Measurements from ENCODE around the gene NAPSA.
"Not testable (repeated sequence)": the region's sequence is repeated elsewhere in the genome, so short reads cannot be mapped to it uniquely, and the experiment has no call there.

NAPSA gene

GRCh38 chr19:50329926-50330294 lies 35.5 kb downstream of the NAPSA start:
- DNase-seq = not testable (repeated sequence)

DNA sequence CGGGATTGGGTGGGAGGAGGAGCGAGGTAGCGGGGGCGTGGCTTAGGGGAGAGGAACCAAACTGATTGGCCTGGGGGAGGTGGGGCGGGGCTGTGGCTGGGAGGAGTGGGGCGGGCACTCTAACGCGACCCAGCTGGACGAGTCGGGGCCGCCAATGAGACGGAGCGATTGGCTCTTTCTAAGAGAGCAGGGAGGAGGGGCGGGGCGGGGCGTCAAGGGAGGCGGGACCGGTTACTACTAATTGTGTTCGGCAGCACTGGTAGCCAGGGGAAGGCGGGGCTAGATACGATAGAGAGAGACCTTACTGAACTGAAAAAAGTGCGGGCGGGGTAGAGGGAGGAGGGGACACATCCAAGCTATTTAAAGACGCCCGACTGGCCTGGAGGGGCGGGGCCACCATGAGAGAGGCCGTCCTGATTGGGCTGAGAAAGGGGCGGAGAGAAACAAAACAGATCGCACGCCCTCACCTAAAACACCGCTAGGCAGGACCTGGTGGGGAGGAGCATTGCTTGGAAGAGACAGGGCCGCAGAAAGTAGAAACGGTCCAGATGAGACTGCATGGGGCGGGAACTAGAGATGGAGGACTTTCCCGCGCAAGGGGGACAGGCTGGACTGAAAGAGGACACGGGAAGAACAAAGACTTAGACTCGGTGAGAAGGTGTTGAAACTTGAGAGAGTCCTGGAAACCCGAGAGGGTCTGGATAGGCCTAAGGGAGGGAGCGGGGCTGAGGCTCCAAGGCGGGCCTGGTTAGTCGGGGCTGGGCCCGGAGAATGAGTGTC lies 36.1 kb downstream of the NAPSA start, which contains the start of gene KCNC3:
TSS of gene KCNC3 (minus strand) at position 232 of the 780 bp plus-strand sequence. CDS start 295 bp downstream, outside the sequence.
- peak; percentile 89 for DNase-seq

DNA sequence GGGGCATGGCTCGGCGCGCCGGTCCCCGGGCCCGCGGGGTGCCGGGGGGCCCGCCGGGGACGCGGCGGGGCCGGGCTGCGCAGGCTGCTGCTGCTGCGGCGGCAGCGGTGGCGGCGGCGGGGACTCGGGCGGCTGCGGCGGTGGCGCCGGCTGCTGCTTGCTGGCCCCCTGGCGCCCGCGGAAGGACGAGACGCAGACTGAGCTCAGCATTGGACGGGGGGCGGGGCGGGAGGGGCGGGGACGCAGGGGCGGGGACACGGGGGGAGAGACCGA lies 36.6 kb downstream of the NAPSA start:
- no peak for DNase-seq

GRCh38 chr19:50328224-50328872 lies 37.1 kb downstream of the NAPSA start:
- DNase-seq = no peak

DNA sequence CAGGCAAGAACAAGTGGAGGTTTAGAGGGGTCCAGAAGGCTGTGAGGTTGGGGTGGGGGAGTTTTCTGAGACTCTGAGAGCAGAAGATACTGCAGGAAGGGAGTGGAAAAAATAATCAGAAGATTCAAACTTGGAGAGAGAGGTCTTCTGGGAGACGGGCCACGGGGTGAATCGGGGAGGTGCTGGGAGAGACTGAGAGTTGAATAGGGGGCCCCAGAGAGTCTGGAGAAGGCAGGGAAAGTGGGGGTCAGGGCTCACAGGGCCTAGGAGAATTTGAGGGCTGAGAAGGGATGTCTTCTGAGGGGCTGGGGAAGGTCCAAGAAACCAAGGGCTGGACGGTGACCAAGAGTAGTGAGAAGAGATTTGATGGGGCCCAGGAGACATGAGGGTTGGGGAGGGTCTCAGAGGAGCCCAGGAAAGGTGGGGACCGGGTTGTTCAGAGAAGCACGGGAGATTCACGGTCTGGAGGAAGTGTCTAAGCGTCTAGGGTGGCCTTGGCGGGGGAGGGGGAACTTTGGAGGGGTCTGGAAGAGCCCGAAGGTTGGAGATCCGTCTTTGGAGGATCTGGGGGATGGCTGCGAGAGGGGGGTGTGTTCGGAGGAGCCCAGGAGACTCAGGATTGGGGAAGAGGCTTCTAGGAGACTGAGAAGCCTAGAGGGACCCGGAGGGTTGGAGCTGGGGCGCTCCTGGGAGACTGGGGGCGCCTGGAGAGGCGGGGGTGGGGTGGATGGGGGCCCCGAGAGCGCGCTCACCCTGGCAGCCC lies 37.8 kb downstream of the NAPSA start:
- no peak for DNase-seq

DNA sequence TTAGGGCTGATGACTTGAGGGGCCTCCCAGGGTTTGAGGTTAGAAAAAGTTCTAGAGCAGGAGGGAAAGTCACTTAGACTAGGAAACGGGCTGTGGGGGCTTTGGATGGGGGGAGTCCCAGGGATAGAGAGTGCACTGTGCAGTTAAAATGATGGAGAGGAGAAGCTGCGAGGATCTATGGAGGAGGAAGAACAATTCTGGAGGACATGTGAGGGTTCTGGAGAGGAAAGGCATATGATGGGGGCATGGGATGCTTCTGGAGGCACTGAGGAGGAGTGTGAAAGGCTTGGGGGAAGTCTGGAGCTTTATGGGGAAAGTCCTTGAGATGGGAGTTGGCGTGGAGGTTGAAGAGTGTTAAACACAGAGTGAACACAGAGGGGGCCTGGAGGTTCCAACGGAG lies 38.4 kb downstream of the NAPSA start:
- DNase-seq = no peak

DNA sequence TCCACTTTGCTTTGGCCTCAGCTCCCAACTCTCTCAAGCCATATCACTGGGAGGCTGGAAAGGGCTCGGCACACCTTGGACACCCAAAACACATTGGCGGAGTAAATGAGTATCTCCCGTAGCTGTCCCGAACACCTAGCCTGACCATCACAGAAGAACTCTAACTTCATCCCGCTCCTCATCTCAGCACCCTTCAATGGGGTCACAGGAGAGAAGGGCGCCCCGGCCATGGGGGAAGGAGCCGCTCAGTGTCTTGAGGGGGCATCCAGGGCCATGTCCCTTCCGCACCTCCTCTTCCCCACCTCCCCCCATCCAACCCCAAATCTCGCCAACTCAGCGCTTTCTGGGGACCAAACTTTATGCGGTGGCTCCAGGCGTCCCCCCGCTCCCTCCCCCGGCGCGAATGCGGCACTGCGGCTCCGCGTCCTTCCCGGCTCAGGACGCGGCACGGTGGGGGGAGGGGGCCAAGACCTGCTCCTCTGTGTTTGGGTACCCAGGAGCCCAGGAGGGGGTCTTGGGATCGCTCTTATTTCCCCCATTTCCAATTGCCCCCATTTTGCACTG lies 39.3 kb downstream of the NAPSA start:
- DNase-seq = no peak

DNA sequence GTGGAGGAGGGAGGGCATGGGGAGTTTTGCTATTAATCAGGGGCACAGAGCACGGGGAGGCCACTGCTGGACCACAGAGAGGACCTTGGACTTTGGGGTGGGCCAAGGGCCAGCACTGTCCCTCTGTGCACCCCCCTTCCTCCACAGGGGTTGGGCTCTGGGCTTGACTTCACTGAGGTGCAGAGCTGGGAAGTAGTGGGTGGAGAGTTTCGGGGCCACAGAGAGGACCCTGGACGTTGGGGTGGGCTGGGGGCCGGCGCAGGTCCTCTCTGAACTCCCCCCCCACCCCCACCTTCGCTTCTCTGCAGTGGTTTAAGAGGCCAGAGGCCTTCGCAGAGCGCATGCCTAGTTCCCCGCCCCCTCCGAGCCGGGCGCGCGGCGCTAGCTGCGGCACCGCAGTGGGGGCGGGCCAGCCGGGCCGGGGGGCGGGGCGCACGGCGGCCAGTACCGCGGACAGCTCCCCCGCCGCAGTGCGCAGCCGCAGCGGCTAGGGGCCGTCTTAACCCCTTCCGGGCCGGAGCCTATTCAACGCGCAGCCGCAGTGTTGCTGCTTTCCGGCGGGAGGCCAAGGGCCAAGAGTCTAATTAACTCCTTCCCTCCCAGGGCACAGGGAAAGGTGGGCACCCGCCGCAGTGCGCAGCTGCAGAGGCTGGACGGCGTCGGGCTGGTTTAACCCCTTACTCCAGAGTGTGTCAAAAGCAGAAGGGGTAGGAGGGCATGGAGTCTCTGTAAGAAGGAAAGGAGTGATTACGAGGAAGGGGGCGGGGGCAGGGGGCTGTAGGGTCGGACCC lies 39.9 kb downstream of the NAPSA start:
- DNase-seq = peak; percentile 57

GRCh38 chr19:50324331-50324730 lies 41.1 kb downstream of the NAPSA start:
- no peak for DNase-seq

- no peak for DNase-seq
Observed at GRCh38 chr19:50323782-50324133, 41.7 kb downstream of the NAPSA start.

GRCh38 chr19:50322931-50323781 lies 42.3 kb downstream of the NAPSA start:
- no peak for DNase-seq

DNA sequence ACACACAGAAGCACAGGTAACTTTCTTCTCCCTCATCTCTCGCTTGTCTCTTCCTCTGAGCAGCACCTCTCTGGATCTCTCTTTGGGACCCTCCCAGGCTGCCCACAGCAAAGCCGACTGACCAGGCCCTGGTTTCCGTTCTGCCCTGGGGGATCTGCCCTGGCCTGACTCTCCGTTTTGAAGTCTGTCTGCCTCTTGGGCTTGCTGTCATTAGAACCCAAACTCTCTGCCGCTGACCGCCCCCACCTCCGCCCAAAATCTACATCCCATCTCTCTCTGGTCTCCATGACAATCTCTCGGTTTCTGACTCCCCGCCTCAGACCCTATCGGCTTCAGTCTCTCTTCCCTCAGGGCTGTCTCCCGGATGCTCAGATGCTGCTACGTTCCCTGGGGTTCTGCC lies 43.2 kb downstream of the NAPSA start:
- DNase-seq = no peak

DNA sequence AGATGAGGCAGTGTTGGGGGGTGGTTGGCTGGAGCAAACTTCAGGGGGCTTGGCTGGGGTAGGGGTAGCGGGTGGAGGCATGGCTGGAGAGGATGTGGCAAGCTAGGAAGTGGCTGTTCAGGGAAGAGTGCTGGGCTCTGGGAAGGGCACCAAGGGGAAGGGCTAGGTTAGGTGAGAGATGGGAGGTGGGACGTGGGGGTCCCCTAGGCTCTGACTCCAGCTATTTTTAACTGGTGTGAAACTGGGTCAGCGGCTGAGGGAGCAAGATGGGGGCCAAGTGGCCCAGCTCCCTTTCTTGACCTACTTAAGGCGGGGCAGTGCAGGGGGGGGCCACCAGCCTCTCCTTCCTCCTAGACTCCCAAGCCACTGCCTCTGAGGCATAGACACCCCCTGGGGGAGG lies 43.6 kb downstream of the NAPSA start:
- DNase-seq = no peak

- no peak for DNase-seq
Observed at GRCh38 chr19:50320596-50320995, 44.8 kb downstream of the NAPSA start.

DNA sequence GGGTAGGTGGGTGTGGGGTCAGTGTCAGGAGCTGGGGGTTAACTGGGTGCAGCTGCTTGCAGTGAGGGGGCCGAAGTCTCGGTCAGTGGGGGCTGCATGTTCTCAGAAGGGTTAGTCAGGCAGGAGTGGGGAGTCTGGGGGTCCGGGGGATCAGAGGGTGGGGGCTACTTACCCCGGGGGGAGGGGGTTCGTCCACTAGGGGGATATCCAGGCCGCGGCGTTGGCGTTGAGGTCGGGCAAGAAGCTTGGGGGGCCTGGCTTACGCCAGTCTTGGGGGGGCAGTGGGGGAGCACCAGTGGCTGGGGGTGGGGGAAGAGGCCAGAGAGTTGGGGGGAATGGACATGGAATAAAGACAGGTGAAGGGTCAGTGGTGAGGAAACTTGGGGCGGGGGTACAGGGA lies 45.4 kb downstream of the NAPSA start:
- DNase-seq = no peak

DNA sequence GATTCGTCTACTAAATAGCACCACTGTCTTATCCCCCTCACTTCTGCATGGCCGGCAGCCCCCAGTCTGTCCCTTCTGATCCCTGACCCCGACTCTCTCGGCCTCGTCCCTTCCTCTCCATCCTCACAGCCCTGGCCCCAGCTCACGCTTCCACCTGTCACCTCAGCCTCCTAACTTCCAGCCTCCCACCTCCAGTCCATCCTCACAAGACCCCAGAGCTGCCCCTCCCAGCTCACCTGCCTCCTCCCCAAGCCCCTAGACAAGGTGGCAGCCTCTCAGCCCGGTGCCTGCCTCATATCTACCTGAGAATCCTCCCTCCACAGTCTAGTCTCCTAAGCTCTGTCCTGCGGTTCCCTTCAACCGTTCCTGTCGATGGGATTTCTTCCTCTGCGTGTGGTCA lies 46.3 kb downstream of the NAPSA start:
- no peak for DNase-seq

- DNase-seq = no peak
Observed at GRCh38 chr19:50318438-50318837, 47.0 kb downstream of the NAPSA start.

DNA sequence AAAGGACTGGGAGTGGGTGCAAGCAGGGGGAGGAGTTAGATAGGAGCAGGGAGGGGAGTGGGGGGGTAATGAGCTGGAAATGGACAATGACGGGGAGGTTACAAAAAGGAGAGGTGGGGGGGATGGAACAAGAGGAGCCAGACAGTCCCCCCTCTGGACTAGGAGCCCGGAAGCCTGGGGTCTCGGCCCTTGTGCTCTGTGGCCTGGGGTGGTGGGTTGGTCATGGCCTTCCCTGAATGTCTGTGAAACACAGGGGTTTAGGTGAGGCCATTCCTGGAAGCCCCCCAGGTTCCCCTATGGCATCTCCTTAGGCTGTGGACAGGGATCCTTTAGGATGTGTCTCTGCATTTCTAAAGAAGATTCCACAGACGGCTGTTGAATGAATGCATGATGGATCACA lies 48.3 kb downstream of the NAPSA start:
- DNase-seq = no peak

- no peak for DNase-seq
Observed at GRCh38 chr19:50315773-50316448, 49.5 kb downstream of the NAPSA start.

GRCh38 chr19:50314724-50315708 lies 50.4 kb downstream of the NAPSA start:
- DNase-seq = no peak
